Tibial nerve (tissue), 4 donors: ENCODE data around the gene GABRG3. TPM values are rescaled to one million over a fixed set of nuclear protein-coding genes. Genes with fewer than 3 reads are reported as not detected.

ENCODE experiments used
- DNase-seq, 2 donors: peaks; one replicate each; pipeline ENCODE4 v3.0.0-alpha.2; 2019; ENCODE audit warnings: low spot score in 2 of 2
- H3K27ac ChIP-seq, 4 donors: fragments of 200-600 bp; sonication (generic) in 3 of 4; one replicate each; pipeline ENCODE4 v1.5.1; 2017 to 2019; ENCODE audit warnings: mild to moderate bottlenecking in 1 of 4
- H3K27me3 ChIP-seq, 2 donors: fragments of 200-600 bp; sonication (generic) in 1 of 2; one replicate each; pipeline versions ENCODE4 v1.5.1 to v1.6.0; 2017 to 2019
- H3K36me3 ChIP-seq, 3 donors: fragments of 200-600 bp; sonication (generic); one replicate each; pipeline ENCODE4 v1.5.1; 2018 to 2019
- H3K4me1 ChIP-seq, 4 donors: fragments of 200-600 bp; sonication (generic) in 3 of 4; one replicate each; pipeline ENCODE4 v1.5.1; 2017 to 2019
- H3K4me3 ChIP-seq, 4 donors: fragments of 200-600 bp; sonication (generic) in 3 of 4; one replicate each; pipeline ENCODE4 v1.5.1; 2017 to 2019; ENCODE audit warnings: mild to moderate bottlenecking in 1 of 4, moderate library complexity in 1 of 4
- H3K9me3 ChIP-seq, 4 donors: fragments of 200-600 bp; sonication (generic) in 3 of 4; one replicate each; pipeline ENCODE4 v1.5.1; 2017 to 2019
- EP300 ChIP-seq, 2 donors: sonication (generic); formaldehyde crosslinking; IDR thresholded peaks; one replicate each; pipeline ENCODE4 v1.6.1; 2017; ENCODE audit warnings: antibody characterized with exemption in 2 of 2, mild to moderate bottlenecking in 1 of 2
- POLR2A ChIP-seq, 2 donors: fragments of 450-650 bp; IDR thresholded peaks; one replicate each; pipeline ENCODE4 v1.6.1; 2017; ENCODE audit warnings: antibody characterized with exemption in 2 of 2, mild to moderate bottlenecking in 2 of 2, moderate library complexity in 2 of 2
- WGBS, 2 donors: methylation state at CpG; one replicate each; pipeline ENCODE4 v1.1.5; 2018; 5-methylcytosine and 5-hydroxymethylcytosine counted together
- total RNA-seq, 4 donors: library from RNA; depleted of rRNA; stranded (reverse); fragments of >200 nt; gene quantifications; one replicate each; pipeline ENCODE4 v1.1.0, GENCODE V29; 2016
- TF ChIP-seq, protein P1 (sequence below), 5 experiments: fragments of 200-600 bp in 3 of 5; fragments of 450-650 bp in 2 of 5; sonication (generic) in 3 of 5; IDR thresholded peaks; one replicate each; pipeline ENCODE4 v1.5.1; 2016 to 2019; ENCODE audit warnings: antibody characterized with exemption in 5 of 5, mild to moderate bottlenecking in 3 of 5, moderate library complexity in 2 of 5

GABRG3 gene
- total RNA-seq, 4 donors from 2014 or later = not detected

DNA sequence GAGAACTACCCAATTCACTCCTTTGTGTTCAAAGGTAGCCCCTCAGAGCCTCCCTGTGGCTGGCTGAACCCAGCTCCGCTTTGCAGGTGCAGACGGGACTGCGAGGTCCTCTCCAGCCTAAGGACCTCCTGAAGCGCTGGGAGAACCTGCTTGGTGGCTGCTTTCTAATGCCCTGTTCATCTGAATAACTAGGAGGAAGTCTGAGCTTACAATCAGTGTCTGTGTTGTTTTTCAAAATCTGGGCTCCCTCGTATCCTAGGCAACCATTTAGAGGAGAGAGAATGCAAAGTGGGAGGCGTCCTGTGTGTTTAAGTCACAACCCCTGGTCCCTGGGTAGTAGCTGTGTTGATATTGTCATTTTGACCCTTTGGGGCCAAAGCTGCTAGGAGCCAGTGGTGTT is 99.9 kb downstream of the GABRG3 start:
- TF ChIP-seq EP300 (IDR thresholded peaks at IDR 0.05) (no peak), POLR2A (IDR thresholded peaks at IDR 0.05) (no peak)
- TF ChIP-seq, protein P1, sequence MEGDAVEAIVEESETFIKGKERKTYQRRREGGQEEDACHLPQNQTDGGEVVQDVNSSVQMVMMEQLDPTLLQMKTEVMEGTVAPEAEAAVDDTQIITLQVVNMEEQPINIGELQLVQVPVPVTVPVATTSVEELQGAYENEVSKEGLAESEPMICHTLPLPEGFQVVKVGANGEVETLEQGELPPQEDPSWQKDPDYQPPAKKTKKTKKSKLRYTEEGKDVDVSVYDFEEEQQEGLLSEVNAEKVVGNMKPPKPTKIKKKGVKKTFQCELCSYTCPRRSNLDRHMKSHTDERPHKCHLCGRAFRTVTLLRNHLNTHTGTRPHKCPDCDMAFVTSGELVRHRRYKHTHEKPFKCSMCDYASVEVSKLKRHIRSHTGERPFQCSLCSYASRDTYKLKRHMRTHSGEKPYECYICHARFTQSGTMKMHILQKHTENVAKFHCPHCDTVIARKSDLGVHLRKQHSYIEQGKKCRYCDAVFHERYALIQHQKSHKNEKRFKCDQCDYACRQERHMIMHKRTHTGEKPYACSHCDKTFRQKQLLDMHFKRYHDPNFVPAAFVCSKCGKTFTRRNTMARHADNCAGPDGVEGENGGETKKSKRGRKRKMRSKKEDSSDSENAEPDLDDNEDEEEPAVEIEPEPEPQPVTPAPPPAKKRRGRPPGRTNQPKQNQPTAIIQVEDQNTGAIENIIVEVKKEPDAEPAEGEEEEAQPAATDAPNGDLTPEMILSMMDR (IDR thresholded peaks at IDR 0.05) = no peak
- H3K9me3 ChIP-seq = peaks cover 0 to 27% (median 5%) of the 10 kb centered on the region in 4 donors
- no peak overlapping the region for H3K27ac ChIP-seq
- DNase-seq = no peak
- no peaks in the 10 kb centered on the region for H3K27me3 ChIP-seq
- no peaks in the 10 kb centered on the region for H3K4me1 ChIP-seq
- no peaks in the 10 kb centered on the region for H3K36me3 ChIP-seq
- WGBS, 2 donors = 57 to 62% methylated on average over 6 of the region's 6 CpGs
- no peak overlapping the region for H3K4me3 ChIP-seq

DNA sequence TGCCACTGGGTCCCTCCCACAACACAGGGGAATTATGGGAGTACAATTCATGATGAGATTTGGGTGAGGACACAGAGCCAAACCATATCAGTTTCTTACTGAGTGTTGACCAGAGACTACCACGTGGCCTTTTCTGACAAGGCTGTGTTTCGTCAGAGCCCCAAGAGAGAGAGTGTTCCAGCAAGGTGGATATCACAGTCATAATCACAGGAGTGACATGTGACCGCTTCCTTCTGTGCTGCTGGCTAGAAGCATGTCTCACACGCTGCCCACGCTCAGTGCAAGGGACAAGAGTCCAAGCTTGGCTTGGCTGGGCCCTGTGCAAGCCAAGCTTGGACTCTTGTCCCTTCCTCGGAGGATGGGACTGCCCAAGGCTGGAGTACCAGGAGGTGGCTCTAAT is 103.2 kb downstream of the GABRG3 start:
- TF ChIP-seq POLR2A (IDR thresholded peaks at IDR 0.05) = no peak
- no peak for TF ChIP-seq EP300 (IDR thresholded peaks at IDR 0.05)
- no peaks in the 10 kb centered on the region for H3K36me3 ChIP-seq
- 96% methylated on average over 6 of the region's 6 CpGs for WGBS, 2 donors
- H3K4me3 ChIP-seq = no peak overlapping the region
- DNase-seq = no peak
- no peaks in the 10 kb centered on the region for H3K27me3 ChIP-seq
- H3K4me1 ChIP-seq = no peaks in the 10 kb centered on the region
- peaks cover 0 to 5% (median 0%) of the 10 kb centered on the region in 4 donors for H3K9me3 ChIP-seq
- H3K27ac ChIP-seq = no peak overlapping the region

DNA sequence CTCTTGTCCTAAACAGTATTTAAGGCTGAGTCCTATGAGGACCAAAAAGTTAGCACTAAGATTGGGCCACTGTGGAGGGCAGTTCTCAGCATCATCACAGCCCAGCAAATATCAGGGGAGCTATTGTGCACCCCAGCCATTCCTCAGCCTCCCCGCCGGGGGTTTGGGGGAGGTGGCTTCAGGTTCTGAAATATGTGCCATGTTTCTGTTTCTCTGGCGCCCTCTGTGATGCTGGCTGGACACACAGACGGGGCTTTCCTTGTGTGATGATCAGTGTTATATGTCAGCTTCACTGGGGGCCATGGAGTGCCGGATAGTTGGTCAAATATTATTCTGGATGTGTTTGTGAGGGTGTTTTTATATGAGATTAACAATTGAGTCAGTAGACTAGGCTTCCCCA is 106.8 kb downstream of the GABRG3 start:
- Histone ChIP-seq H3K4me1 (no peaks in the 10 kb centered on the region), H3K36me3 (no peaks in the 10 kb centered on the region), H3K9me3 (peaks cover 0 to 3% (median 0%) of the 10 kb centered on the region in 4 donors), H3K27me3 (no peaks in the 10 kb centered on the region), H3K27ac (no peak overlapping the region), H3K4me3 (no peak overlapping the region)
- TF ChIP-seq POLR2A (IDR thresholded peaks at IDR 0.05) (no peak), EP300 (IDR thresholded peaks at IDR 0.05) (no peak)
- DNase-seq = no peak
- WGBS, 2 donors = 64 to 68% methylated on average over 5 of the region's 5 CpGs

DNA sequence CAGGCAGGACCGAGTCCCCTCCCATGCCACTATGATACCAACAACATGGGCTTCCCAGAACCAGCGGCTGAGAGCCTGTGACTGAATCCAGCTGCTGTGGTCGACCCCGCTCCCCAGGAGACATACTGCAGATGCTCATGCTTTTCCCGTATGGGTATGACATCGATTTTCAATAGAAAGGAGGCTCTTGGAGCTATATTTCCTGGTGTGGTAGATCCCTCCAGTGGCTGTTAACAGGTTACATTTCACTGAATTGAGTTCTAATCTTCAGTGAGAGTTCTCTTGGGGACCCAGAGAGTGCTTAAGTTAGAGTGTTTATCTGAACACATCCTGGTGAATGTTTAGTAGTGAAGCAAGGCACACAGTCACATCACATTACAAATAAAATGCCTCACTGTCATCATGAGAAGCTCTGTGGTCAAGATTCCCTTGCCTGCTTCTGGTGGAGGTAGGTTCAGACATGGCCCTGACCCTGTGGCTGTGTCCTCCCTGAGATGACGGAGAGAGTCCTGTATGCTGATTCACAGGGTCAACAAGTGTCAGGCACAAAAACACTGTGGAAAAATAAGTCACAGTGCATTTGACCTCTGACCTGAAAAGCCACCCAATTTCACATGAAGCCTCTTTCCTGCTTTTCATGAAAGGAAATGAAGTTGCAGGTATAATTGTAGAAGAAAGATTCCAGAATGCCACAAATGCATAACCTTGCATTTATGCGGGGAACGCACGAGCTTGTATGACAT is 110.9 kb downstream of the GABRG3 start:
- H3K9me3 ChIP-seq = no peaks in the 10 kb centered on the region
- no peaks in the 10 kb centered on the region for H3K4me1 ChIP-seq
- H3K27ac ChIP-seq = no peak overlapping the region
- TF ChIP-seq EP300 (IDR thresholded peaks at IDR 0.05) (no peak), POLR2A (IDR thresholded peaks at IDR 0.05) (no peak)
- TF ChIP-seq, protein P1 (IDR thresholded peaks at IDR 0.05) = no peak
- H3K27me3 ChIP-seq = no peaks in the 10 kb centered on the region
- H3K4me3 ChIP-seq = no peak overlapping the region
- no peaks in the 10 kb centered on the region for H3K36me3 ChIP-seq
- 76 to 80% methylated on average over 10 of the region's 10 CpGs for WGBS, 2 donors
- no peak for DNase-seq

DNA sequence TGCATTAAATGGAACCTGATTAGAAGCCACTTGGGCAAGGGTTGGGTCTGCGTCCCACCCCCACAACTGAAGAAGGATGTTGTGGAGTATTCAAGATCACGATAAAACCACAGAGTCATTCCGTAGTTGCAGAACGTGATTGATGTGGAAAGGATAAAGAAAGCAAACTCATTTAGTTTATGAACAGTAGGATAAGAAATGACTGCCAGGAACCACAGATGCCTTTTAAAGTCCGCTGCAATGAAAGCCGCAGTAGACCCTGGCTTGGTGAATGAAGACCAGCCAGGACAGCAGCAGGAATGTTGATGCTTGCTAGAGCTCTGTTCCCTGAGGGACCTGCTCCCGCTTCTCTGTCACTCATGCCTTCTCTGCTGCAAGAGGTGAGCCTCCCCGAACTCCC is 111.5 kb downstream of the GABRG3 start:
- no peaks in the 10 kb centered on the region for H3K27me3 ChIP-seq
- DNase-seq = no peak

DNA sequence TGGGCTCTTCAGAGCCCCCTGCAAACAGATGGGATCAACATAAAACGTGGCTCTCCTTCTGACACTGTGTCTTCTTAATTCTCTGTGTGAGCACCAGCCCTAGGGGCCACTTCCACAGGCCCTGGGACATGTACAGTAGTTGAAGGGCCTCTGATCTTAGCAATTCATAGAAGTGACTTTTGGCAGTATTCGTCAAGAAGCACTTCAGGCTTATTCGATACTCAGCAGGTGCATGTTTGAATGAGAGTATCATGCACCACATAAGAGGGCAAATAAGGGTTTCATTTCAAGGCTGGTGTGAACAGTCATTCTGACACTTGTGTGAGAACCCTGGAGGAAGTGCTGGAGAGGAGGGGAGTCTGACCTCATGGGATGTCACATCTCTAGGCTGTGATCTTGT is 113.9 kb downstream of the GABRG3 start:
- no peaks in the 10 kb centered on the region for H3K36me3 ChIP-seq
- peaks cover 0 to 18% (median 0%) of the 10 kb centered on the region in 4 donors for H3K9me3 ChIP-seq
- DNase-seq = no peak
- no peak overlapping the region for H3K27ac ChIP-seq
- no peaks in the 10 kb centered on the region for H3K27me3 ChIP-seq
- 84 to 85% methylated on average over 3 of the region's 3 CpGs for WGBS, 2 donors
- no peak overlapping the region for H3K4me3 ChIP-seq
- TF ChIP-seq EP300 (IDR thresholded peaks at IDR 0.05) (no peak), POLR2A (IDR thresholded peaks at IDR 0.05) (no peak)
- TF ChIP-seq, protein P1 (IDR thresholded peaks at IDR 0.05) = no peak
- no peaks in the 10 kb centered on the region for H3K4me1 ChIP-seq

More for the DNA sequence above, 111.5 kb downstream of the GABRG3 start:
- Histone ChIP-seq H3K27ac (no peak overlapping the region), H3K9me3 (no peaks in the 10 kb centered on the region), H3K4me1 (no peaks in the 10 kb centered on the region), H3K36me3 (no peaks in the 10 kb centered on the region), H3K4me3 (no peak overlapping the region)
- no peak for TF ChIP-seq POLR2A (IDR thresholded peaks at IDR 0.05)
- TF ChIP-seq EP300 (IDR thresholded peaks at IDR 0.05) = no peak
- TF ChIP-seq, protein P1 (IDR thresholded peaks at IDR 0.05) = no peak
- 55 to 57% methylated on average over 8 of the region's 8 CpGs for WGBS, 2 donors
